GM12891 (cell line): ENCODE data around the gene EML1.

ENCODE experiments used
- POLR2A ChIP-seq: IDR thresholded peaks from 2 replicates; pipeline ENCODE4 v1.6.1; 2011; ENCODE audit warnings: low read depth, low read length, control low read depth
- POLR2AphosphoS5 ChIP-seq: IDR thresholded peaks from 2 replicates; pipeline ENCODE4 v1.6.1; 2011; ENCODE audit warnings: low read depth, low read length, control low read depth
- SPI1 ChIP-seq: IDR thresholded peaks from 2 replicates; pipeline ENCODE4 v1.6.1; 2011; ENCODE audit warnings: low read depth, low read length, control low read depth
- TAF1 ChIP-seq: IDR thresholded peaks from 2 replicates; pipeline ENCODE4 v1.6.1; 2011; ENCODE audit warnings: low read depth, low read length, control low read depth

DNA sequence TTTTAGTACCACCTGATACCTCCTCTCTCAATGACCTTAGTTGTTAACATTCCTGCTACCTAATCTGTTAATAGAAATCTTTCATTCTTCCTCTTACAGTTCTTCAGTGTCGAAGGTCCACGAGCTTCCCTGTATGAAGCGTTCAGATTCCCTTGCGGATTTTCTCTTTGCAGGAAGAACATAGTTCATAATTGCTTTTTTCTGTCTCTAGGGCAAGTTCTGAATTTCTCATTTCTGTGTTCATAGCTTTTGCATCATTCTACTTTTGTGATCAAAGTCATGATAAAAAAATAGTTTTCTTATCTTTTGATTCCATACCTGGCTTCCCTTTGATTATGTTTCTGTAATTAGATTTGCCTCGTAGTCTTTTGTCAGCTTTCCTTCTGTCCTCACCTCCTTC is 94.9 kb downstream of the EML1 start:
- TF ChIP-seq POLR2A (no peak), TAF1 (no peak), POLR2AphosphoS5 (no peak), SPI1 (no peak)
